Adipocyte (in vitro differentiated cells): ENCODE measurements around the gene HEYL.

Experiments
- DNase-seq: peaks from one replicate; pipeline ENCODE4 v3.0.0-alpha.2; 2015; ENCODE audit warnings: low read depth
- H3K27me3 ChIP-seq: replicated peaks from 2 replicates; pipeline ENCODE4 v1.7.0; 2013; ENCODE audit warnings: mild to moderate bottlenecking, low read length, moderate library complexity; ENCODE audit not compliant: control insufficient read depth, insufficient read depth
- H3K36me3 ChIP-seq: 2 replicates; pipeline ENCODE4 v1.7.0; 2013; ENCODE audit warnings: low read length, mild to moderate bottlenecking, moderate library complexity; ENCODE audit not compliant: control insufficient read depth, insufficient read depth, severe bottlenecking
- H3K4me1 ChIP-seq: 2 replicates; pipeline ENCODE4 v1.7.0; 2013; ENCODE audit warnings: mild to moderate bottlenecking, low read length, moderate library complexity; ENCODE audit not compliant: control insufficient read depth, insufficient read depth
- H3K4me3 ChIP-seq: 2 replicates; pipeline ENCODE4 v1.7.0; 2013; ENCODE audit warnings: mild to moderate bottlenecking, low read length, moderate library complexity
- H3K9ac ChIP-seq: 2 replicates; pipeline ENCODE4 v1.7.0; 2013; ENCODE audit warnings: mild to moderate bottlenecking, low read length, moderate library complexity
- H3K9me3 ChIP-seq: 2 replicates; pipeline ENCODE4 v1.7.0; 2013; ENCODE audit warnings: mild to moderate bottlenecking, low read length, moderate library complexity; ENCODE audit not compliant: control insufficient read depth

HEYL gene

DNA sequence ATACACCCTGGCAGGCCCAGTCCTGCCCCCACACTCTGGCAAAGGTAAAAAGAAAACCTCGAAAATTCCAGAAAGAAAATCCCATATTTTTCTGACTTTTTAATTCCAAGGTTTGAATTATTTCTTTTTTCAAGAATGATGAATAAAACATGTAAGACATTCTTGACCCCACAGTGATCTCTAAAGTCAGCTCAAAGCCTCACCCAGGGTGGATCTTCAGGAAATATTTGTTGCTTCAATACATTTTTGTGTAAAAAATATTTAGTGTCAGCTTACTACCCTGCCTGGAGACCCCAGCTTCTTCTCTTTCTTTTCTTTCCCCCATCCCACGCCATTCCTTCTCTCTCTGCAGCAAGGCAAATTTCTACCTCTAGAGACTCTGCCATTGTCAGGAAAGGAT, 39.4 kb upstream of the HEYL start:
- H3K36me3 ChIP-seq, result no peaks in the 10 kb centered on the region
- H3K9me3 ChIP-seq, result peaks cover 1% of the 10 kb centered on the region
- no peak overlapping the region for H3K9ac ChIP-seq
- H3K27me3 ChIP-seq, result peaks cover 58% of the 10 kb centered on the region
- no peaks in the 10 kb centered on the region for H3K4me1 ChIP-seq
- no peak for DNase-seq
- no peak overlapping the region for H3K4me3 ChIP-seq

DNA sequence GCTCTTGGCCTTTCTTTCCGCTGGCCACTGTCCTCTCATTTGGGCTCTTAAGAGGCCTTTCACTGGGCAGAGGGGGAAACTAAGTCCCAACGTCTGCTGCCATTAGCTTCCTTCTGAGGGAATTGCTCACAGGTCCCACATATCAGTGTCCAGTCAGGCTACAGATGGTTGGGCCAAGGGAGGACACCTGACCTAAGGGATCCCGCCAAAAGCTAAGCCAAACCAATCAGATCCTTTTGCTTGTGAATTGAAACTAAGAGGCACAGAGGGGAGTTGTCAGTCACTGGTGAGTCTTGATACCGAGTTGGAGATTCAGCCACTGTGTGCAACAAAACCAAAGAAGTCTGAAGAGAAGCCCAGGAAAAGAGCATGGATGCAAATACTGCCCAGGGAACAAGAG, 38.2 kb upstream of the HEYL start:
- H3K9me3 ChIP-seq, result peaks cover 14% of the 10 kb centered on the region
- DNase-seq, result no peak
- H3K9ac ChIP-seq, result no peak overlapping the region
- H3K36me3 ChIP-seq, result no peaks in the 10 kb centered on the region
- H3K4me3 ChIP-seq, result no peak overlapping the region
- no peaks in the 10 kb centered on the region for H3K4me1 ChIP-seq
- H3K27me3 ChIP-seq, result peaks cover 60% of the 10 kb centered on the region

DNA sequence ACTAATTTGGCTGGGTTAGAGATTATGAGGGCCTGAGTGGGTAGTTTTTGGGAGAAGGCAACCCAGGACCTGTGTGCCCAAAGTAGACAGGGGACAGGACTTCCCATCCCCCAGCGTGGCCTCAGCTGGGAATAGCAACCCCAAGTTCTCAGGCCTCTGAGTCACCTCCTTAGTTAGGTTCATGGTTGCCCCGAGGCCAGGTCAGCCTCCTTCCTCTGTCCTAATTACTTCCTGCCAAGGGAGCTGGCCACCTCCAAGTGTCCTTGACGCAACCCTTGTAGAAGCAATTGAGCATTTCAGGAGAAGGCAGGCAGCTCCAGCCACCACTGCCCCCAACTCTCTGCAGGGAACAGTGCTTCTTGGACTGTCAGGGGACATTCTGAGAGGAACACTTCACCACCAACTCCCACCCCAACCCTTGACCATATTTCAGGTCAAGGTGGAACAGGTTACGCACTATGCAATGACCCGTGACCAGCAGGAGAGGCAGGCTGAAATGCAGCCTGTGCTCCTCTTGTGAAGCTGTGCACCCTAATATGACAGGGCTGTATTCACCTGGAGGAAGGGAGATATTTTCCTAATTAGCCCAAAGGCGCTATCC, 37.6 kb upstream of the HEYL start:
- Histone ChIP-seq H3K4me1 (peaks cover 4% of the 10 kb centered on the region), H3K9me3 (peaks cover 15% of the 10 kb centered on the region), H3K27me3 (peaks cover 60% of the 10 kb centered on the region), H3K9ac (no peak overlapping the region), H3K36me3 (no peaks in the 10 kb centered on the region), H3K4me3 (no peak overlapping the region)
- DNase-seq, result no peak

DNA sequence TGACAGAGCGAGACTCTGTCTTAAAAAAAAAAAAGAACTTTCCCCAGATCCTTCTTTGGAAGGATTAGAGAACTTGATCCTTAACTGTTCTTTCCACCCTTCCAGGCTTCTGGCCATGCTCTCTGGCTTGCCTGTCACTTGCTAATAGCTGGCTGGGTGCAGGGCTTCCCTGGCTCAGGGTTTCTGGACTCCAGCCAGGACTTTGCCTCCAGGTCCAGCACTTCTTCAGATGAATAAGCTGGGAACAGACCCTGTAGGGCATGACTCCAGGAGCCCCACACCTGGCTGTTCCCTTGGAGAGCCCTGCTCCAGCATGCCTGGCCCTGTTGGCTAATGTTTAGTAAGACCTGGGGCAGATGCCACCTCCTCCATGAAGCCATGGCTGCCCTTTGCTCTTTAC, 35.8 kb upstream of the HEYL start:
- Histone ChIP-seq H3K4me3 (no peak overlapping the region), H3K4me1 (peaks cover 9% of the 10 kb centered on the region), H3K36me3 (no peaks in the 10 kb centered on the region), H3K27me3 (peaks cover 54% of the 10 kb centered on the region), H3K9me3 (peaks cover 15% of the 10 kb centered on the region), H3K9ac (no peak overlapping the region)
- no peak for DNase-seq

DNA sequence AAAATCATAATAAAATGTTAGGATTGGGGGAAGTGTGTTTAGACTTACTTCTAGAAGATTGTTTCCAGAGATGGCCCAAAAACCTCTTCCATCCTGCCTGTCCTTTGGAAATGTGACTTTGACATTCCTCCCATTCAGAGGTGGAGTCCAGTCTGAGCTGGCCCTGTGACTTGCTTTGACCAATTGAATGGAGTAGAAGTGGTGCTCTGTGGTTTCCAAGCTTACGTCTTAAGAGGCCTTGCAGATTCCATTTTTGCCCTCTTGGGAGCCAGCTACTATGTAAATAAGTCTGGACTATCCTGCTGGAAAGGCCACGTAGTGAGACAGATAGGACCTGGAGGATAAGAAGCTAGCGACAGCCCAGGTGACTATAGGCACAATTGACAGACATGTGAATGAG, 33.8 kb upstream of the HEYL start:
- Histone ChIP-seq H3K4me3 (no peak overlapping the region), H3K4me1 (peaks cover 9% of the 10 kb centered on the region), H3K9me3 (peaks cover 15% of the 10 kb centered on the region), H3K9ac (no peak overlapping the region), H3K36me3 (no peaks in the 10 kb centered on the region), H3K27me3 (peaks cover 68% of the 10 kb centered on the region)
- DNase-seq, result no peak

DNA sequence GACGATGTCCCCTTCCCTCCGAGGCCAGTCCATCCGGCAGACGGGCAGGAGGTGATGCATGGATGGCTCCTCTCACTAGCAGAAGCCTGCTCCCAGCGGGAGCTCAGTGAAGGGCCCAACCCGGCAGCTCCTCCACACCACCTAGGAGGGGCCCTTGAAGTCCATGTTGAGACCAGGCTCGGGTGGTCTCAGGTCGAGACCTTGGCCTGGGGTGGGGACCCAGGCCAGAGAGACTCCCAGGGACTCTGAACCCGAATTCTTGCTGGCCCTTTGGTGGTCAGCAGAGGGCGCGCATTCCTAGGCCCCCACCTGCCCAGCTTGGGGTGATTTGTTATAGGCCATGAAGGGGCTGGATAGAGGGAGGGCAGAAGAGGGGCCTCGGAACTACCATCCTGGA, 33.1 kb upstream of the HEYL start:
- H3K4me3 ChIP-seq, result no peak overlapping the region
- H3K9me3 ChIP-seq, result peaks cover 15% of the 10 kb centered on the region
- H3K27me3 ChIP-seq, result peaks cover 73% of the 10 kb centered on the region
- H3K4me1 ChIP-seq, result peaks cover 9% of the 10 kb centered on the region
- H3K36me3 ChIP-seq, result no peaks in the 10 kb centered on the region
- DNase-seq, result peak; percentile 28
- no peak overlapping the region for H3K9ac ChIP-seq

DNA sequence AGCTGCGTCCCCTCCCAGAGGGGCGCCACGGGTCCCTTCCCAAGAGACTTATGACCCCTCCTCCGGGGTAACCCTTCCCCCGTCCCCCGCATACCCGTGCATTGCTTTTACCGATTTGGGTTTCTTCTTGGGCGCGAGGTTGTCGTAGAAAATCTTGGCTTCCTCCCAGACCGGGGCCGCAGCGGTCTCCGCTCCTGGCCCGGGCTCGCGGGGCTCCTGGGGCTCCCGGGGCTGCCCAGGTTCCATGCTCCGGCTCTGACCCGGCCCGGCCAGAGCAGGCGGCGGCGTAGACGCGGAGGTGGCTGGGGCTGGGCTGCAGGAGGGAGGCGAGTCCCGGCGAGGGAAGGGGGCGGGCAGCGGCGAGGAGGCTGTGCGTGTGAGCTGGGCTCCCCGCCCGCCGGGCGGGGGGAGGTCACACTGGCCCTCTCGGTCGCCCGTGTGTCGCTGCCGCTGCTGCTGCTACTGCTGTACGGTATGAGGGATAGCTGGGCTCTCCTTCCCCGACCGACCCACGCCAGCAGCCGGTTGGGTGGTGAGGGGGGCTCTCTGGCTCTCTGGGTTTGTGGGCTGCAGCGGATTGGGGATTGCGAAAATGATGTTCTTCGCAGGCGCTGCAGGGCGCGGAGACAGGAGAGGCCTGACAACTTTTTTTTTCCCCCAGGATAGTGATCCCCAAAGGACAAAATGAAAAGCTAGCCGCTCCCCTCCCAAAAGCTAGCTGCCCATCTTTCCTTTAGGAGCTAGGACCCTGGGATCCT, 32.5 kb upstream of the HEYL start, which contains the start of gene NT5C1A:
Gene NT5C1A (minus strand): TSS at position 315 of the 758 bp plus-strand sequence. CDS start 69 bp downstream, at position 246.
- H3K4me1 ChIP-seq, result peaks cover 9% of the 10 kb centered on the region
- no peak within 1 kb of the TSS for H3K9ac ChIP-seq
- H3K36me3 ChIP-seq, result no peaks in the 10 kb centered on the region
- peak within 1 kb of the TSS; percentile 65 for H3K4me3 ChIP-seq
- peaks cover 72% of the 10 kb centered on the region for H3K27me3 ChIP-seq
- peaks cover 15% of the 10 kb centered on the region for H3K9me3 ChIP-seq
- DNase-seq, result peak; percentile 51

DNA sequence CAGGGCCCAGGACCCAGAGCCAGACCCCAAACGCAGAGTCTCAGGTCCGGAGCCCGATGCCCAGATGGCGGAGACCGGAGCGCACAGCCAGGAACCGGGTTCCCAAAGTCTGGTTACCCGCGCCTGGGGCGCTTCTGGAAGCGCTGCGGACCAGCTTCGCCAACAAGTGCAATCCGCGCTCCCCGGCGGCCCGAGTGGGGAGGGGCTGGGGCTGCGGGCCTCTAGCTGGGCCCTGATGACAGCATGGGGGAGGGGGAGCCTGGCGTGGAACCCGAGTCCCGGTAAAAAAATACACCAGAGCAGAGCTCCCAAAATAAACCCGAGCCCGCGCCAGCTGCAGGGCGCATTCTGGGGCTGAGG, 32.0 kb upstream of the HEYL start:
- H3K36me3 ChIP-seq, result no peaks in the 10 kb centered on the region
- H3K9me3 ChIP-seq, result peaks cover 15% of the 10 kb centered on the region
- H3K4me1 ChIP-seq, result peaks cover 9% of the 10 kb centered on the region
- DNase-seq, result peak; percentile 37
- H3K4me3 ChIP-seq, result peak overlapping the region; percentile 65
- H3K9ac ChIP-seq, result no peak overlapping the region
- peaks cover 73% of the 10 kb centered on the region for H3K27me3 ChIP-seq

DNA sequence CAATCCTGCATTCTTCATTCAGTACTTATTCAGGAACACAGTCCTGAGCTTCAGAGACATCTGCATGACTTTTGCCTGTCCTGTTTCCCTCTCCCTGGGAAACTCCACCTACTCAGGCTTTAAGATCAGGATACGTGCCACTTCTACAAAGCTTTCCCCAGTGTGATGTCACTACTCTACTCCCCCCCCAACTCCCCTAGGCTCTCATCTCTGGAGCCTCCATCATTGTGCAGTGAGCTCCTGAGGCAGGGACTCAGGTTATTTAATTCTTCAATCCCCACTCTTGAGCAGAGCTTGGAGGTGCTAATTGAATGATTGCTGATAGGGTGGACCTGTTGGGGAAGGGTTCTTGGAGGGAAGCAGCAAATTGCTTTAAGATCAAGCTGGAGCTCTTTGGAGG, 31.2 kb upstream of the HEYL start:
- H3K27me3 ChIP-seq, result peaks cover 79% of the 10 kb centered on the region
- H3K9ac ChIP-seq, result no peak overlapping the region
- peaks cover 9% of the 10 kb centered on the region for H3K4me1 ChIP-seq
- no peaks in the 10 kb centered on the region for H3K36me3 ChIP-seq
- H3K9me3 ChIP-seq, result peaks cover 15% of the 10 kb centered on the region
- DNase-seq, result no peak
- no peak overlapping the region for H3K4me3 ChIP-seq

DNA sequence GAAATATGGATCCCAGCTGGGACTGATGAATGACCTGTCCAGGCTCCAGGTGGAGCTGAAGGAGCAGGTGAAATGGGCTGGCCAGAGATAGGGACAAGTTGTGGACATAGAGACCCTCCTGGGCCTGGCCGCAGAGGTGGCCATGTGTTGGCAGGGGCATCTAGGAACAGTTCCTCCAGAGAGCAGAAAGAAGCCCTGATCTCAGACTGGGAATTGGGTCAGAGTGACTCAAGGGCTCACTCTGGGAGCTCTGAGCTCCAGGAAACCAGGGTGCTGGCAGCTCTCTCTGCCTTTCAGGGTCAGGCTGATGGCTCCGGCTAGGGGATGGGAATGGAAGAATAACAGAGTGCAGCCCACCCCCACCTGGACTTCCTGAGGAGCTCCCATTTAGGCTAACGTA, 29.5 kb upstream of the HEYL start:
- no peak for DNase-seq
- peaks cover 9% of the 10 kb centered on the region for H3K4me1 ChIP-seq
- no peaks in the 10 kb centered on the region for H3K36me3 ChIP-seq
- H3K9ac ChIP-seq, result no peak overlapping the region
- H3K9me3 ChIP-seq, result peaks cover 13% of the 10 kb centered on the region
- H3K4me3 ChIP-seq, result no peak overlapping the region
- peaks cover 76% of the 10 kb centered on the region for H3K27me3 ChIP-seq

DNA sequence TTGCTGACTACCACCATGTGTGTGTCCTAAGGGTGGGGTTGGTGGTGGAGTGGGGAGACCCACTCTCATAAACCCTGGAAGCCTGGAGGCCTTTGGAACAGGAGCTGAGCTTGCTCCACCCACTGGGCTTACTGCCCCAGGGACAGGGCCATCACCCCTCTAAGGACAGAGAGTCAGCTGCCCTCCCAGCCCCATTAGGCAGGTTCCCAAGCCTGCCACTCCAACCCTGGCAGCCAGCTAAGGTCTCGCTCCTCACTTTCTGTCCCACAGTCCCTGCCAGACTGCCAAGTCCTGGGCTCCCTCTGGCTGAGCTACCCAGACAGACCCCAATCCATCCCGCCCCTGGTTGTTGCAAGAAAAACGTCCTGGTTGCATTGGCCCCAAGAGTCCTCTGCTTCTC, 28.7 kb upstream of the HEYL start:
- Histone ChIP-seq H3K9ac (no peak overlapping the region), H3K4me1 (peaks cover 9% of the 10 kb centered on the region), H3K4me3 (no peak overlapping the region), H3K36me3 (no peaks in the 10 kb centered on the region), H3K27me3 (peaks cover 74% of the 10 kb centered on the region), H3K9me3 (peaks cover 5% of the 10 kb centered on the region)
- no peak for DNase-seq
